GM19467 (cell line): ENCODE results near the gene CTBP2.

Experiments used
- ATAC-seq: cut with Tn5 transposase; IDR thresholded peaks from one replicate; pipeline ENCODE4 v1.9.1; 2021; ENCODE audit warnings: mild to moderate bottlenecking, moderate library complexity; ENCODE audit not compliant: unreplicated experiment

Gene CTBP2

GRCh38 chr10:125026036-125026931 lies 134.1 kb downstream of the CTBP2 start:
- no peak for ATAC-seq

DNA sequence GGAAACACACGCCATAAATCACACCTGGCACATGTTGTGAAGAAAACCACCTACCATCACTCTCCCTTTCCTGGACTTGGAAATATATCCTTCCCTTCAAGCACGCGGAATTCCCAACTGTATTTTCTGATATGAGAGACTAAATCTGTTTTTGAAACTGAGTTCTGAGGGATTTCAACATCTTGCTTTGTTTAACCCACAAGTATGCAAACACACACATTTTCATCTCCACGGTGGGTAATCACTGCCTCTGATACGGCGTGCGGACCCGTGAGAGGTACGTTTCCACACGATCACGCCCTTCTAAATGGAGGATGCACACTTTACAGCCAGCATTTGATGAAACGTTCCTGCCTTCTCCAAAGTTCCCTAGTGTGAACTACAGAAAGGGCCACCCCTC lies 135.0 kb downstream of the CTBP2 start:
- ATAC-seq = no peak

GRCh38 chr10:125024497-125025234 lies 135.7 kb downstream of the CTBP2 start:
- ATAC-seq = no peak

DNA sequence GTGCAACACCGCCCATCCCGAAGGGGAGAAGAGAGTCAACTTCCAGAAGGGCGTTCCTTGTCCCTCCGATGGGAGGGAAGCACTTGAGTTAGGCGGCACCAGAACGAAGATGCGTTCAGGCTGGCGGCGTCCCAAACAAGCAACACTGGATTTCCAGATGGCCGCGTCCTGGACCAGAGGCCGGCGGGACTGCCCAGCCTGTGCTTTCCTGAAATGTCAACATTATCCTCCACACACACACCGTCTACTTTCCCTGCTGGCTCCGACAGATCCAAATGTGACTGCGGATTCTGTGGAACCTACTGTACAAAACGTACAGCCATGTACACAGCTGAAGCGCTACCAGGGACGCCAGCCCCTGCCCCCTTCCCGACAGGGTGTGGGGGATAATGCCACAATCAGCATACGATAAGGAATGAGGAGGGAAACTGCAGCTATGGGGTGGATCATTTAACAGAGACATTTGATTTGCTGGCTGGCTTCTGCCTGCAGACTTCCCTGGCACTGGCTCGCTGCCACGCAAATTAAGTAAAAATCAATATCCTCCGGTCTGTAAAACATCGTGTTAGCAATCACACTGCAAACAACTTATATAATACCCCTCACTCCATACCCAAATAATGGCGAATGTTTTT lies 136.4 kb downstream of the CTBP2 start:
- no peak for ATAC-seq

- no peak for ATAC-seq
Measured at GRCh38 chr10:125023255-125023654, 137.1 kb downstream of the CTBP2 start.

DNA sequence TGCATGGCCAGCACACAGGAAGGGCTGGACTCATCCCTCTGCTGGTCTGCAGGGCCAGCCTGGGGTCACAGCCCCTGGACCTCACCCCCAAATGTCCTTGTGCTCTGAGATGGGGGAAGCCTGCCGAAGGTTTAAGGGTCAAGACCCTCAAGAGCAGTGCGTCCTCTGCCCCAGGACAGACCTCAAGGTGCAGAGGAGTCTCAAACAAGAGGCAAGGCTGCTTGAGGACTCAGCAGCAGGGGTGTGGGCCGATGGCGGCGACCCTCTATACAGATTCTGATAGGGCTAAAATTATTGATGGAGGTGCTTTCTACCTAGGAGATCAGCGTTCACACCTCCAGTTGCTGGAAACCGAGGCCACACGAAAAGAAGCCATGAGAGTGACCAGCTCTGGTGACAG lies 137.7 kb downstream of the CTBP2 start:
- ATAC-seq = no peak

DNA sequence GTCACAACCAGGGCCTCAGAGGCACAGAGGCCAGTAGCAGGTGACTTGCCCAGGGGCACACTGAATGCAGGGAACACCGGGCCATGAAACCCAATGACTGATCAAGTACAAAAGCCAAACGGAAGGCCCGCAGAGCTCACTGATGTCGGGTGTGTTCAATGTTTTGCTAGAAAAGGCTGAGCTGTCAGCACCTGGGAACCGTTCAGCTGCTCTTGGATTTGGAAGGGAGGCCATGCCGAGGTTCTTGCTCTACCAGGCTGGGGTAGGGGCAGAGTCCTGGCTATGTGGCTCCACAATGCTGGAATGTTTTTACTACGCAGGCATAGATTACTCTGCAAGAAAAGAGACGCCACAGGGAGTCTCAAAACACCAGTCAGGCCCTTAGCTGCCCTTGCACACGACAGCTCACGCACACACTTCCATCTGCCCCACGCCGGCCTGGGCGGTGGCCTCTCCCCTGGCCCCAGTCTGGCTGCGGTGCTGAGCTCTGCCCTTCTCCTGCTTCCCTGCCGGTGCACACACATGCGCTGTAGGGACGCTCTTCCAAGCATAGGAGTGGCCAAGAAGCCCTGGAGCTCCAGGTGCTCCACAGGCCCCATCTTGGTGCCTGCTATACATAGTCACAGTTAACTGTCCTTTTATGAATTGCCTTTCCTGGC lies 138.5 kb downstream of the CTBP2 start:
- ATAC-seq = no peak

DNA sequence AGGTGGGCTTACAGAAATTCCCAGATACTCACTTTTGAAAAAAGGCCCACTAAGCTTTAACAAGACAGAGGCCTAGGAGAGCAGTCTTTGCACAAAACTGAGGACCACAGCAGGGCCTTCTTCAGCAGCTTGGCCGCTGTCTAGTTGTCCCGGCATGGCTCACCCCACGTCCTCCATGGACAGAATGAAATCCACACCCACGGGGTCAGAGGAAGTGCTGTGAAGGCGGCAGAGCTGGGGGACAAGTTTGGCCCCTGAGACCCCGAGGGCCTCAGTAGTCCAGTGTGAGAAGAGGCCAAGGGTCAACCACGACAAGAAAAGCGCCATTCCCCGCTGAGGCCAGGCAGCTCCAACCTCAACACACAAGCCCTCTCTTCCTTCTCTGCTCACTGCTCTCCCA lies 139.5 kb downstream of the CTBP2 start:
- ATAC-seq = no peak

DNA sequence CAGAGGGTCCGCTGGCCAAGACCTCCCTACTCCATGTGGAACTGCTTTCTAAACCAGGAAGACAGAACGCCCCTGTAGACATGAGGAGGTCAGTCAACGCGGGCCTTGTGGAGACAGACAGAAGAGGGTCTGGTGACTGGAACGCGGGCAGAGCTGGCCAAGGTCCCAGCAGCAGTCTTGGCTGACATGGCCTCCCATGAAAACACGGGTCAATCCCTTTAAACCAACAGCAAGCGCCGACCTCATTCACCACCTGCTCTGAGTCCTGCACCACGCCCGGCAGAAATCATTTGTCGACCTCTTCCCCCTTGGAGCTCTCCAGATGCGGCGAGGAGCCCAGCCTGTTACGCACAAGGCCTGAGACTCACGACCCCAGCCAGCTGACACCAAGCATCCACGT lies 140.0 kb downstream of the CTBP2 start:
- ATAC-seq = no peak

- ATAC-seq = no peak
Measured at GRCh38 chr10:125018576-125019143, 141.7 kb downstream of the CTBP2 start.

DNA sequence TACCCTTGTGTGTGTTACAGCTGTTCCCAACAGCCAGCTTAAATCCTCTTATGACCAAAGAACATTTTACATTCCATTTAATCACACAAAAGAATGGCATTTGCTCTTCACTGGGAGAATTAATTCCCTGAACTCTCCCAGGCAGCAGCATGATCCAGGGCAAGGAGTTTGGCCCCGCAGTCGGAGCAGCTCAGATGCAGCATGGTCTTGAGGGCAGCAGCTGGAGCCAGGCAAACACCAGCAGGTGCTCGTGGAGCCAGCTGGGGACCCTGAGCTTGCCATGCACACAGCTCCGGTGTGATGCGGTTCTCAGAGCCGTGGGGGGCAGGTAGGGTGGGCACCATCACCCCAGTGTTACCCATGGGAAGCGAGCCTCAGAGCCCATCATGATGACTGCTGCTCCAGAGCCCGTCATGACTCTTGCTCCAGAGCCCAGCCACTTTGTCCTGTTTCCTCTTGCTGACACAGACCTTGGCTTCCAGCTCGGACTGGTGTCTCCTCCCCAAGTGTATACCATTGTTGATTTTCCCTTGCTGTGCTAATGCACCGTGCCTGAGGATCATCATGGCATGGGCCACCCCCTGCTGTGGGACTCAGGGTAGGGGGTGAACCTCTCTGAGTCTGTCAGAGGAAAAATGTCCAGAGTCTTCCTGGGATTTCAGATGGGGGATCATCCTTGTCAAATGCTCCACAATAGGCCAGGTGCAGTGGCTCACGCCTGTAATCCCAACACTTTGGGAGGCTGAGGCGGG lies 142.6 kb downstream of the CTBP2 start:
- ATAC-seq = no peak

DNA sequence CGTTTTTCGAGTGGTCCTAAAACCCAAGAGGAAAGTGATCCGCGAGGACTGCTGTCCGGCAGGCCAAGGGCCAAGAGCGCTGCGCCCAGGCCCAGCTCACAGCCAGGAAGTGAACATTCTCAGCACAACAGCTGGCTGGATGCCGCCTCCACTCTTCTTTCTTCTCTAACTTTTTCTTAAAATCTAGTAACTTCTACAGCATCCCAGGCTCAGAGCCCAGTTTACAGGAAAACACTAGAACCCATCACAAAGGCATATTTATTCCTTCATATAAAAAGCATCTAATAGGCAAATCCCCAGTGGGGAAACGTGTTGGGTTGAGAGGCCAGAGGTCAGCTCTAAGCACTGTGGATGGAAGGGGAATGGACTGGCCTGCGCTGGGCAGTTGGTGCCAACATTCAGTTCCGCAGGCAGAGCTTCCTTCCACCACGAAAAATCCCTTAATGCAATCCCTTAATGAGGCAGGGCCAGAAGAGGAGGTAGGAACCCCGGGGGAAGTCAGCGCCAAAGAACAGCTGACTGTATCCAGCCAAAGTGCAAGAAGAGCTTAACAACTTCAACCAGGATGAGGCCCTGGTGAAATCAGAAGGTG lies 143.7 kb downstream of the CTBP2 start:
- ATAC-seq = no peak

DNA sequence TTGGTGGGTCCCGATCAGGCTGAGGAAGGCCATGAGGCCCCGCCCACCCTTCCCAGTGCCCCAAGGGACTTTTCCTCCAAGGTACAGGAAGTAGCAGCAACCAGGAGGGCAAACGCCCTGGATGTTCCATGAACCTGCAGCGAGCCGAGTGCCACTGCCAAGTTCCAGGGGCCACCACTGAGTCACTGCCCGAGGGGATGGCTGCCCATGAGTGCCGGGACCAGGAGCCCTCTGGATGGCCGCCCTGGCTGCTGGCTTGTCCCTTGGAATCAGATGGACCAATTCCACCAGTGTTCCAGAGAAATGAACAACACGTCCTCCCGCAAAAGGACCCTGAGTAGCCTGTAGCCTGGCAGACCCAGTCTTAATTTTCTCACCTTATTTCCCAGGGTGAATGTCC lies 144.2 kb downstream of the CTBP2 start:
- ATAC-seq = no peak

DNA sequence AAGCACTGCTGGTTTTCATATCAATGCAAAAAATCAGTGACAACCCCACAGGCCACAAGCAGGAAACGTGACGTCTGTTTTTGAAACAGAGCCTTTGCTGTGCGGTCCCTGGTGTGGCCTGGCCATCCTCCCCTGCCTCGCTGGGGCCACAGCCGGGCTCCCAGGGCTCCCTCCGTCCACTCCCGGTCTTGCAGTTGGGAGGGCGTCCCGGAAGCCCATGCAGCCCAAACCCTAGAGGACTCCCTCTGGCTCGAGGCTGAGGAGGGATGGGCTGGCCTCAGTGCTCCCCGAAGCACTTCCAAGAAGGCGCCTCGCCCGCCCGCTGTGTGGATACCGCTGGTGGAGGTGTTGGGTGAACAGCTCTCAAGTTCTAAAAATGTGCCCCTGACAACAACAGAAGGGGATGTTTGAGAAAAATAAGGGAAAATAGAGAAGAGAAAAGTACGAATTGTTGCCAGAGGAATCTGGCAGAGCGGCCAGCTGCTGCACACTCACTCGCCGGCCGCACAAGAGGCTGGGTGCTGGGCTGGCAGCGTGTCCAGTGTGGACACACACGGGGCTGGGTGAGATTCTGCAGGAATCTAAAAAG lies 144.9 kb downstream of the CTBP2 start:
- no peak for ATAC-seq

DNA sequence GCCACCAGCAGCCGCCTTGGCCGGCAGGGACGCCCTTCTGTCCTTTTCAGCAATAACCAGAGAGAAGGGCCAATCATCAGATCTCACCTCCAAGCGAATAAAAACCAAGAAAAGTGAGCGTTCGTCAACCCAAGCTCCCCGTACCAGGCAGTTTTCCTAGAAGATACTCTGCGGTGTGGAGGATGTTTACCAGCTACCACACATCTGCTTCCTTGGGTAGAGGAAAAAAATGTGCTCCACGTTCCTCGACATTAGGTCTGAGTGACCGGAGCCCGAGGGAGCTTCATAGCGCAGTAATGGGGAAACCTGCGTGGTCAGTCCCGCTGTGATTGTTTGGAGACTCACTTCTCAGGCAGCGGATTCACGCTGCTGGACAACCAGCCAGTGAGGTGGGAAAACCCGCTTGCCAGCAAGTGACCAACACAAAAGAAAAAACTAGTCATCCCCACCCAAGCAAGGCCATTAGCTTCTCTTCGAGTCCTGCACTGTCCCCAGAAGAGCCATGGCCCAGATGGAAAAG lies 145.5 kb downstream of the CTBP2 start:
- no peak for ATAC-seq

DNA sequence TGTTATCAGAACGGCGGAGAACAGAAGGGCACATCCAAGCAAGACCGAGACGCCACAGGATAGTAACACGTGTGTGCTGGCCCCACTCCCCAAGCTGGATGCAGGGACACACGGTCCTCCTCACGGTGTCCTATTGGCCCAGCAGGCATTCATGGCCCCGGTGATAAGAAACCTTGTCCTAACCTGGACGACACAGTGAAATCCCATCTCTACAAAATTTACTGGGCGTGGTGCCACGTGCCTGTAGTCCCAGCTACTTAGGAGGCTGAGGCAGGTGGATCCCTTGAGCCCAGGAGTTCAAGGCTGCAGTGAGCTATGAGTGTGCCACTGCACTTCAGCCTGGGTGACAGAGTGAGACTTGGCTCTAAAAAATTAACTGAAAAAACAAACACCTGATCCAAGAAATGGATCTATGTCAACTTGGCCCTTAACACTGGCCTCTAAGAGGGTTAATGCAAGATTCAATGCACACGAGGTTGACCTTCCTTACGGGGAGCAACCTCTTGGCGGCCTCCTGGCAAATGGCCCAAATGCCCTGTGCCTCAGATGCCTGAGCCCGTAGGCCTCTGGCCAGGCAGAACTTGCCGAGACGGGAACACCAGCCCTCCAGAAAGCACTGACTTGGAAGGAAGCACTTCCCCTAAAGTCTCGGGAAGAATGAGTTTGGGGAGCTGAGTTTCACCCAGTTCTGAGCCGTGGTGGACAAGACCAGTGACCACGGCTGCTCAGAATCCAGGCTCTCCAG lies 146.1 kb downstream of the CTBP2 start:
- no peak for ATAC-seq

GRCh38 chr10:125013529-125013872 lies 146.9 kb downstream of the CTBP2 start:
- no peak for ATAC-seq

- no peak for ATAC-seq
Measured at GRCh38 chr10:125012851-125013528, 147.4 kb downstream of the CTBP2 start.
